ENCODE measurements around the gene CHIT1.

GRCh38 chr1:203269654-203270020, 40.2 kb upstream of the CHIT1 start:
- TF ChIP-seq CTCF (IDR thresholded peaks at IDR 0.05) (no peak), POLR2A (IDR thresholded peaks at IDR 0.05) (no peak)
